ENCODE measurements around the gene EN2. TPM values are rescaled to one million over a fixed set of nuclear protein-coding genes. Genes with fewer than 3 reads are reported as not detected.

The EN2 gene
- total RNA-seq, 1 experiment from 2014 or later: 0.07 TPM

DNA sequence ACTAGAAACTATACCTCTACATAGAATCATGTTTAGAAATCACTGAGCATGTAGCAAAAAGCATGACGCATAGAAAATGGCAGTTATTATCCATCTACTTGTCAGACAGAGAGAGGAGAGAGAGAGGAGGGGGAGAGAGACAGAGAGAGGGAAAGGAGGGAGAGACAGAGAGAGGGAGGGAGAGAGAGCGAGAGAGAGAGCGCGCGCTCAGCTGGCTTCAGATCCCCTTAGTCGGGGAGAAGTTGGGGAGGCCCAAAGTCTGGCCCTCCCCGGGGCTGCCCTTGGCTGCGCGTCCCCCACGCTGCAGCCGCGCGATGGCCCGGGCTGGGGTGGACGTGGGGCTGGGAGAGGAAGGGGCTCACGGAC, 51.4 kb downstream of the EN2 start:
- no peak overlapping the region for H4K91ac ChIP-seq (ENCODE audit: insufficient read length, low read depth, low read length)
- no peak overlapping the region for H3K14ac ChIP-seq (ENCODE audit: insufficient read depth, low read length)
- no peaks in the 10 kb centered on the region for H3K9me3 ChIP-seq (ENCODE audit: control insufficient read depth, low read depth, low read length)
- H3K4me2 ChIP-seq (ENCODE audit: insufficient read depth, insufficient read length, low read length): peak overlapping the region; percentile 31
- no peak overlapping the region for H2AFZ ChIP-seq (ENCODE audit: low read length)
- no peak overlapping the region for H3T11ph ChIP-seq (ENCODE audit: low read length)
- peaks cover 74% of the 10 kb centered on the region for H3K27me3 ChIP-seq (ENCODE audit: insufficient read depth, low read length)
- no peak overlapping the region for H2BK15ac ChIP-seq (ENCODE audit: low read depth, low read length)
- no peaks in the 10 kb centered on the region for H3K79me2 ChIP-seq (ENCODE audit: insufficient read depth, low read length)
- H2AK5ac ChIP-seq (ENCODE audit: insufficient read length, low read length): no peak overlapping the region
- Mint-ChIP-seq H3K4me1 (peaks cover 23 to 37% of the 10 kb centered on the region in 2 experiments), H3K4me3 (peak overlapping the region; percentile 39 to 78), H3K9me3 (peaks cover 2 to 15% of the 10 kb centered on the region in 2 experiments; a peak in 2 of 5 replicates), H3K36me3 (ENCODE audit: insufficient read depth in 1 of 3, low read depth in 3 of 3) (no peaks in the 10 kb centered on the region), H3K27me3 (ENCODE audit: low read depth) (peaks cover 100% of the 10 kb centered on the region), H3K27ac (no peak overlapping the region)
- no peak overlapping the region for H2BK120ac ChIP-seq (ENCODE audit: low read depth, low read length, poor library complexity, severe bottlenecking)
- H2BK12ac ChIP-seq (ENCODE audit: insufficient read length, low read depth, low read length): no peak overlapping the region
- no peak overlapping the region for H2BK5ac ChIP-seq (ENCODE audit: insufficient read length, low read length)
- H3K23ac ChIP-seq (ENCODE audit: insufficient read length, low read depth, low read length): no peak overlapping the region
- peaks cover 5% of the 10 kb centered on the region for H3K23me2 ChIP-seq (ENCODE audit: insufficient read length, low read depth, low read length, poor library complexity, severe bottlenecking)
- no peak for TF ChIP-seq CTCF (conservative IDR thresholded peaks at IDR 0.05)
- no peak for DNase-seq
- no peak overlapping the region for H4K5ac ChIP-seq (ENCODE audit: insufficient read length, low read depth, low read length)
- H3K4me1 ChIP-seq (ENCODE audit: insufficient read depth, low read length): peaks cover 2% of the 10 kb centered on the region
- H3K56ac ChIP-seq (ENCODE audit: insufficient read length, low read depth, low read length): no peak overlapping the region
- H4K8ac ChIP-seq (replicated peaks; ENCODE audit: insufficient read length, low read depth, low read length): no peak overlapping the region
- no peak overlapping the region for H3K27ac ChIP-seq (ENCODE audit: insufficient read length, low read depth, low read length)
- H4K20me1 ChIP-seq (ENCODE audit: control insufficient read depth, insufficient read depth, insufficient read length): peaks cover 4% of the 10 kb centered on the region
- H3K9ac ChIP-seq (ENCODE audit: extremely low read depth, insufficient read length, low read length): no peak overlapping the region
- H3K79me1 ChIP-seq (ENCODE audit: insufficient read depth, low read depth, low read length, poor library complexity, severe bottlenecking): no peaks in the 10 kb centered on the region
- WGBS (ENCODE audit: extremely low coverage, insufficient read length, low lambda C conversion rate): no CpG with 5 or more reads among the region's 16 CpGs
- no peak overlapping the region for H2BK20ac ChIP-seq (ENCODE audit: low read depth, low read length, poor library complexity, severe bottlenecking)
- no peak overlapping the region for H3K18ac ChIP-seq (ENCODE audit: insufficient read length, low read depth, low read length)
- H3K4ac ChIP-seq (ENCODE audit: low read depth, low read length): no peak overlapping the region
